Mononuclear cell (primary cell): ENCODE data around the gene LBX2. TPM values are rescaled to one million over a fixed set of nuclear protein-coding genes. Genes with fewer than 3 reads are reported as not detected.
"Not testable (repeated sequence)": the region's sequence is repeated elsewhere in the genome, so short reads cannot be mapped to it uniquely, and the experiment has no call there.

ENCODE experiments used
- H3K27me3 ChIP-seq: 2 replicates; pipeline ENCODE4 v1.6.0; 2011; ENCODE audit warnings: low read length, control low read depth; ENCODE audit not compliant: insufficient read depth
- H3K4me1 ChIP-seq: 2 replicates; pipeline ENCODE4 v1.5.1; 2011; ENCODE audit warnings: mild to moderate bottlenecking, low read length, control low read depth; ENCODE audit not compliant: insufficient read depth
- H3K4me3 ChIP-seq: 2 replicates; pipeline ENCODE4 v1.5.1; 2011; ENCODE audit warnings: mild to moderate bottlenecking, low read length, moderate library complexity
- H3K9me3 ChIP-seq: 2 replicates; pipeline ENCODE4 v1.5.1; 2011; ENCODE audit warnings: low read depth, mild to moderate bottlenecking, control low read depth, low read length
- total RNA-seq: library from RNA; depleted of rRNA; stranded (reverse); fragments of >200 nt; gene quantifications from one replicate; pipeline ENCODE4 v1.2.3, GENCODE V29; 2012

LBX2 gene
- total RNA-seq, 1 donor: 0.21 TPM

- no peaks in the 10 kb centered on the region for H3K27me3 ChIP-seq
- peaks cover 5% of the 10 kb centered on the region for H3K4me1 ChIP-seq
- no peaks in the 10 kb centered on the region for H3K9me3 ChIP-seq
- H3K4me3 ChIP-seq: no peak overlapping the region
These were observed 10.5 kb downstream of the LBX2 start for GRCh38 chr2:74488643-74489481.

DNA sequence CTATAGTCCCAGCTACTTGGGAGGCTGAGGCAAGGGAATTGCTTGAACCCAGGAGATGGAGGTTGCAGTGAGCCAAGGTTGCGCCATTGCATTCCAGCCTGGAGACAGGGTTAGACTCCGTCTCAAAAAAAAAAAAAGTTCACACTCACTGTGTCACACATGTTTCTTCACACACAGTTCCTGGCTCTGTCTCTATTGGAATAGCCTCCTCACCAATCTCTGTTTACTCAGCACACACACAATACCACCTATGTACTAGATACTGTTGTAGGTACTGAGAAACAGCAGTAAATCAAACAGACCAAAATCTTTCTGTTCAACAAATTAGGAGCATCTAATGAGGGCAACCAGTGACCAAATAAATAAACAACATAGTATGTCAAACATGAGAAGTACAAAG lies 13.3 kb downstream of the LBX2 start:
- no peaks in the 10 kb centered on the region for H3K9me3 ChIP-seq
- H3K4me3 ChIP-seq: no peak overlapping the region
- peaks cover 24% of the 10 kb centered on the region for H3K4me1 ChIP-seq
- H3K27me3 ChIP-seq: no peaks in the 10 kb centered on the region

DNA sequence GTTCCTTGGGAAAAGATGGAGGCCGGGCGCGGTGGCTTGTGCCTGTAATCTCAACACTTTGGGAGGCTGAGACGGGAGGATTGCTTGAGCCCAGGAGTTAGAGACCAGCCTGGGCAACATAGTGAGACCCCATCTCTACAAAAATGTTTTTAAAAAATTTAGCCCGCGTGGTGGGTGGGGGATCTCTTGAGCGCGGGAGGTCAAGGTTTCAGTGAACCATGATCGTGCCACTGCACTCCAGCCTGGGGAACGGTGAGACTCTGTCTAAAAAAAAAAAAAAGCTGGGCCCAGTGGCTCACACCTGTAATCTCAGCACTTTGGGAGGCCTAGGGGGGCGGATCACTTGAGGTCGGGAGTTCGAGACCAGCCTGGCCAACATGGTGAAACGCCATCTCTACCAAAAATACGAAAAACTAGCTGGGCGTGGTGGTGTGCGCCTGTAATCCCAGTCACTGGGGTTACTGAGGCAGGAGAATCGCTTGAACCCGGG lies 15.7 kb downstream of the LBX2 start:
- peaks cover 33% of the 10 kb centered on the region for H3K4me1 ChIP-seq
- not testable (repeated sequence) for H3K9me3 ChIP-seq, H3K27me3 ChIP-seq
- H3K4me3 ChIP-seq: peak overlapping the region; percentile 86

DNA sequence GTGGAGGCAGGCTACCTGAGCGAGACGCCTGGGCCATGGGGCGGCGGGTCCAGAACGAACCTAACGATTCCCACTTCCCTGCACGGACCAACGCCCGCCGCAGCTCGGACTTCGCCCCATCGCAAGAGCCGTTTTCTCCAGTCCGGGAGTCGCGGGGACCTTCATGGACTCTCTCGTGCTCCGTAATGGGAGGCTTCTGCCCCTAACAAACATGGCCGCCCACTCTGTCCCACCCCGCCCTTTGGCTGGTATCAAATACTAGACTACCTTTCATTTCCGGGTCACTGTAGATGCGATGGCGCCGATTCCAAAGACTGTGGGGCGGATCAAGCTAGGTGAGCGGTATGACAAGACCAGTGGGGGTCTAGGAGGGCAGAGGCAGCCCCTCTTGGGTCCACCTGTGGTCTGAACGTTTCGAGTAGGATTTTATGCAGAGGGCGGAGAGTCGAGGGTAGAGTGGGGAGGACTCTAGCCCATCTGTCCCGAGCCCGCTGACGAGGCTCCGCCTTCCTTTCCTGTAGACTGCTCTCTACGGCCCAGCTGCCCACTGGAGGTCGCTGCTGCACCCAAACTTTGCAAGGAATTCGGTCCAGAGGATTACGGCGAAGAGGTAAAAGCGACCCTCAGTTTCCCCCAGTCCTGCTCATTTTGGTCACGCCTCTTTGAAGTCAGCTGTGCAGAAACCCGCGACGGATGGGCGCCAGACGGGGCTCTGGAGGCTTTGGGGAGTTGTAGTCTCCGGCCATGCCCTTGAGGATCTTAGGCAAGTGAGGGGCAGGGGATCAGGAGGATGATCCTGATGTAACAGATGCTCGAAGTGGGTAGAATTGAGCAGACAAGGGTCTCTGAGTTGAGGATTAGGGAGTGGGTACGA lies 16.4 kb downstream of the LBX2 start, which contains the start of the genes CCDC142 and TTC31:
Gene CCDC142 (minus strand): TSS at position 198 of the 874 bp plus-strand sequence. CDS start 161 bp downstream, at position 37.
Gene TTC31 (plus strand): TSS at position 281 of the 874 bp plus-strand sequence. CDS start 15 bp downstream, at position 296.
- Histone ChIP-seq H3K9me3 (no peaks in the 10 kb centered on the region), H3K4me1 (peaks cover 33% of the 10 kb centered on the region), H3K4me3 (peak within 1 kb of the TSS; percentile 86), H3K27me3 (no peaks in the 10 kb centered on the region)

- peaks cover 39% of the 10 kb centered on the region for H3K4me1 ChIP-seq
- H3K4me3 ChIP-seq: peak overlapping the region; percentile 86
- no peaks in the 10 kb centered on the region for H3K27me3 ChIP-seq
- no peaks in the 10 kb centered on the region for H3K9me3 ChIP-seq
These were observed 17.2 kb downstream of the LBX2 start for GRCh38 chr2:74481961-74482800.

DNA sequence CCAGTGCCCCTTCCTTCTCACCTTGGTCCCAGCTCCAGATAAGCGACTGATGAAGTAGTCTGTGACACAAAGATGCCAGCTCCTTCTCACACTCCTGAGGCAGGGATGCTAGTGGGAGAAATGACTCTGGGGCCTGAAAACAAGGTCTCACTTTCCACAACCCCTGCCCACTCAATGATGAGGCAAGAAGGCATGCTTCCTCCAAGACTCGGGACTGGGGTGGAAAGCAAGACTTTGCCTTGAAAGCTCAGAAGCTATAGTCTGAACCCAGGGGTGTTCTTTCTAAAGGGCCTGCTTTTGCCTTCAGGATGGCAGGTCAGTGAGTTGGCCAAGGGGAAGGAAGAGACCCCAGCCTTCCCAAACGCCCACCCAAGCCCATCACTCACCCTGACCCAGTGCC lies 18.0 kb downstream of the LBX2 start:
- Histone ChIP-seq H3K9me3 (no peaks in the 10 kb centered on the region), H3K4me1 (peaks cover 46% of the 10 kb centered on the region), H3K27me3 (no peaks in the 10 kb centered on the region), H3K4me3 (no peak overlapping the region)

DNA sequence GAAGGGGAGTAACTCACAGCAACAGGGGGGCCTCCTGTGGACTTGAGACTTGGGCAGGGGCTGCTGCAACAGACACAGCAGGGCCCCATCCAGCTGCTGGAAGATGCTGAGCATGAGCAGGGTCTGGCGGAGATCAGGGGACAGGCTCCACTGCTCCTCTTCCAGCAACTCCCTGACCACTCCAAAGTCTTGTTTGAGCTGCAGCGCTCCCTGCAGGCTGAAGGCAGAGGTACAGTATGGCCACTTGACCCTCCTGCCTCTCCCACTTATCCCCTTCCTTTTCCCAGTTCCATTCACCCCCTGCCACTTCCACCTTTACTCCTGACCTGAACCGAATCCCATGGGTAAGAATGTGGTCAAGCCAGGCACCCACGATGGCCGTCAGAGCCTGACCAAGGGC lies 24.5 kb downstream of the LBX2 start:
- Histone ChIP-seq H3K27me3 (no peaks in the 10 kb centered on the region), H3K4me1 (peaks cover 36% of the 10 kb centered on the region), H3K9me3 (no peaks in the 10 kb centered on the region), H3K4me3 (no peak overlapping the region)

DNA sequence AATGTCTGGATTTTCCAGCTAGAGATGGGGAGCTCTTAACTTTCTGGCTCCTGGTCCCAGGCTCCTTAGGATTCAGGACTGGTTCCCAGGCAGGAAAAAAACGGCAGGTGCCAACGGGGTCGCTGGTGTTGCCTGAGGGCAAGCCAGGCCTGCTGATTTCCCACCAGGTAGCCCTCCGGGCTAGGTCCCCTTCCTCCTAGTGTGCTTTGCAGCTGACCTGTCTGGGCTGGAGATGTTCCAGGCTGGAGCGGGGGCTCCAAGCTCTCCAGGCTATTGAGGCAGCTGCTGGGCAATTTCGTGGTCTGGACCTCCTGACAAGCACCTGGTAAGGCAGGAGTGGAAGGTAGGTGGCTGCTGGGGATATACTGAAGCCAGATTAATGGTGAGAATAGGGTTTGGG lies 24.9 kb downstream of the LBX2 start:
- Histone ChIP-seq H3K9me3 (no peaks in the 10 kb centered on the region), H3K4me1 (peaks cover 36% of the 10 kb centered on the region), H3K4me3 (no peak overlapping the region), H3K27me3 (no peaks in the 10 kb centered on the region)

- no peaks in the 10 kb centered on the region for H3K27me3 ChIP-seq
- peaks cover 36% of the 10 kb centered on the region for H3K4me1 ChIP-seq
- H3K9me3 ChIP-seq: no peaks in the 10 kb centered on the region
- H3K4me3 ChIP-seq: peak overlapping the region; percentile 73
These were observed 26.5 kb downstream of the LBX2 start for GRCh38 chr2:74472945-74473258.

- H3K9me3 ChIP-seq: no peaks in the 10 kb centered on the region
- H3K4me1 ChIP-seq: peaks cover 31% of the 10 kb centered on the region
- peak within 1 kb of the TSS; percentile 73 for H3K4me3 ChIP-seq
- no peaks in the 10 kb centered on the region for H3K27me3 ChIP-seq
These were observed 27.1 kb downstream of the LBX2 start, which contains the start of gene MRPL53 for GRCh38 chr2:74472086-74472944. TSS of gene MRPL53 (minus strand) at chr2:74472680. CDS start at chr2:74472660, 20 bp downstream.

GRCh38 chr2:74471332-74472065 lies 27.9 kb downstream of the LBX2 start:
- H3K4me3 ChIP-seq: peak overlapping the region; percentile 73

DNA sequence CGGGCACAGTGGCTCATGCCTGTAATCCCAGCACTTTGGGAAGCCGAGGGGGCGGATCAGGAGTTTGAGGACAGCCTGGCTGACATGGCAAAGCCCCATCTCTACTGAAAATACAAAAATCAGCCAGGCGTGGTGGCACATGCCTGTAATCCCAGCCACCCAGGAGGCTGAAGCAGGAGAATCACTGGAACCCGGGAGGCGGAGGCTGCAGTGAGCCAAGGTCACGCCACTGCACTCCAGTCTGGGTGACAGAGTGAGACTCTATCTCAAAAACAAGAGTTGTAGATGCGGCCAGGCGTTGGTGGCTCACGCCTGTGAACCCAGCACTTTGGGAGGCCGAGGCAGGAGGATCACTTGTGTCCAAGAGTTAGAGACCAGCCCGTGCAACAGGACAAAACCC lies 28.7 kb downstream of the LBX2 start:
- H3K9me3 ChIP-seq, H3K4me3 ChIP-seq, H3K27me3 ChIP-seq: not testable (repeated sequence)
- H3K4me1 ChIP-seq: peaks cover 29% of the 10 kb centered on the region

More at GRCh38 chr2:74471332-74472065, 27.9 kb downstream of the LBX2 start:
- no peaks in the 10 kb centered on the region for H3K9me3 ChIP-seq
- H3K27me3 ChIP-seq: no peaks in the 10 kb centered on the region
- peaks cover 23% of the 10 kb centered on the region for H3K4me1 ChIP-seq

DNA sequence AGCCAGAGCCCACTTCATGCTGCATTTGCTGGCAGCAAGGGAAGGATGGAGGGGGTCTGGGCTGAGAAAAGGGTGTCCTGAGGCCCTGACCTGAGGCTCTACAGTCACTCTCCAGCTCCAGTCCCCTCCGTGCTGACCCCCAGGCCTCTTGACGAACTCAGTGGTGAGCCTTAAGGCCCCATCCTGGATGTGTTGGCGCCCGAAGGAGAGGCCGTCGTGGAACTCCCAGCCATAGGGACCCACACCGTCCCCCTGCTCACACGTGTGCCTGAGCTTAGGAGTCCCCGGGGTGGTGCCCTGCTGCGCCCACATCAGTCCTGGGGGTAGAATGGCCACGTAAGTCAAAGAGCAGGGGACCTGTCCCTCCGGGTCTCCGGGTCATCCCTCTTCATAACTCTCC lies 35.0 kb downstream of the LBX2 start:
- H3K4me3 ChIP-seq: peak overlapping the region; percentile 71

More for the DNA sequence above, 35.0 kb downstream of the LBX2 start:
- no peaks in the 10 kb centered on the region for H3K27me3 ChIP-seq
- no peaks in the 10 kb centered on the region for H3K9me3 ChIP-seq
- H3K4me1 ChIP-seq: peaks cover 20% of the 10 kb centered on the region
